HG03108 (cell line): ENCODE data around the gene MARK3.

ENCODE experiments used
- ATAC-seq: cut with Tn5 transposase; IDR thresholded peaks from one replicate; pipeline ENCODE4 v1.9.1; 2021; ENCODE audit warnings: moderate library complexity; ENCODE audit not compliant: unreplicated experiment

MARK3 gene

GRCh38 chr14:103535081-103535890, 150.1 kb downstream of the MARK3 start:
- no peak for ATAC-seq

DNA sequence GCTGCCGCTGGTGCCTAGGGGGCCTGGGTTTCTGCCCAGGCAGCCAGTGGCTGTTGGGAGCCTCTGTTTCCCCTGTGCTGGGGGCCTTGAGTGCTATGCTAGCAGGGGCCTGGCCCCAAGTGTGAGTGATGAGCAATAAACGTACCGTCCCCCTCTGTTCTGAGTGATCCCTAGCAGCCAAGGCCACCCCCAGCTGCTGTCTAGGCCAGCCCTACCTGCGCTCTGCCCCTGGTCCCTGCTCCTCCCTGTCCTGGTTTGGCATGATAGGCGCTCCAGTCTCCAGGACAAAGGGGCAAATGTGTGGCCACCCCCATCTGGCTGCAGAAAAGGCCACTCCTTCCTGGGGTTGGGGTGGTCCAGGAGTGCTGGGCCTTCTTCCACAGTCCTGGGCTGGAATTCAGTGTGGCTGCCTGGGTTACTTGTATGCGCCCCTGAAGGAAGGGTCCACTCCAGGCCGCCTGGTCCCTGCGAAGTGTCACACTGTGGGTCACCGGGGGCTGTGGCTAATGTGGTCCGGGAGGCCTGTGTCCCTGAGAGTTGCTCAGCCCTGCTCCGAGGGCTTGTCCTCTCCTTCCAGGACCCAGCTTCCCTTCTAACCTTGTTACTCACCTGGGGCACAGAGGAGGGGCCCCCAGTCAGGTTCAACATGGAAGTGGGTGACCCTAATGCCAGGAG, 150.8 kb downstream of the MARK3 start:
- ATAC-seq: no peak

DNA sequence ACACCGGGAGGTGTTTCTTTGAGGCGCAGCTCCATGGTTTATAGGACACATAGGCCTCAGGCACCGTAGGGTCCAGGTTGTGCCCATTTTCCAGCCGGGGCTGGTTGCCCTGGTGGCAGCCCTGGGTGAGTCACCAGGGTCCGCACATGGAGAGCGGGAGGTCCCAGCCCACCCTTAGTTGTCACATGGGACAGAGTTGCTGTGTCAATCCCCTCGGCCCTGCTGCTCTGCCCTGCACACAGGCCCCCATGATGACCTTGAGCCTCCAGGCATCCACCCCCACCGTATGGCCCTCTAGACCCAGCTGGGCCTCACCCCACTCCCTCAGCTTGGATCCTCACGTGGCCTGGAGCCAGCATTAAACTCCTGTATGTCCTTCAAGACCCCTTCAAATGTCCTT, 151.5 kb downstream of the MARK3 start:
- no peak for ATAC-seq

GRCh38 chr14:103537175-103537990, 152.2 kb downstream of the MARK3 start:
- ATAC-seq: no peak

- ATAC-seq: no peak
These were observed 153.3 kb downstream of the MARK3 start for GRCh38 chr14:103538291-103539055.

GRCh38 chr14:103539056-103539825, 154.0 kb downstream of the MARK3 start:
- ATAC-seq: no peak

DNA sequence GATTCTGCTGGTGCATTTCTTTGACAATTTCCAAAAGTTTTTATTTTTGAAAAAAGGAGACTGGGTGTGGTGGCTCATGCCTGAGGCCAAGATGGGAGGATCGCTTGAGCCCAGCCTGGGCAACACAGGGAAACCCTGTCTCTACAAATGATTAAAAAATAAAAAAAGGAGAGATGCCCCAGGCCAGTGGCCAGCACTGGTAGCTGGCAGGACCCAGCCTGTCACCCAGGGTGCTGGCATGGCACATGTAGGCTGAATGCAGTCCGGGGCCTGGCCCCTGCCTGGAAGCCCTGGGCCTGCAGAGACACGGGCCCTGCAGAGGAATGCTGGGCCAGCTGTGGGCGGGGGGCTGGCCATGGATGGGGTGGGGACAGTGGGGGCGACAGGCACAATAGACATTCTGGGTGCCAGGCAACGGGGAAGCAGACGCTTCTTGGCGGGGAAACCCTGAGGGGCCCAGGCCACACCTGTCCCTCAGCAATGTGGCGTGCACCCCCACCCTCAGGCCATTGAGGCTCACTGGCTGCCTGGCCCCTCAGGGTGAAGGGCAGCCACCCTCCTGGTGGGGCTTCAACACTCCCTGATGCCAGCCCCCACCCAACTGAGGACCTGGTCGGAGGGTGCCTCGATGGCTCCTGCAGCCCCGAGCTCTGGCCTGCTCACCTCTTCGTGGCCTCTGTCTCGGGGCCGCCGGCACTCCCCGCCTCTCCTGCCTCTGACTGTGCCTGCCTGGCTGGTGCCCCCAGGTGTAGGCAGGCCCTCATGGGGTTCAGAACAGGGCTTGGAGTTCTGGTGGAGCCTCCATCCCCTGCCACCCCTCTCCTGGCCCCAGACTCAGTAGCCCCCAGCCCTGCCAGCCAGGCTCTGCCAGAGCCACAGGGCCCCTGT, 155.8 kb downstream of the MARK3 start:
- no peak for ATAC-seq

- no peak for ATAC-seq
These were observed 156.7 kb downstream of the MARK3 start for GRCh38 chr14:103541709-103542604.

DNA sequence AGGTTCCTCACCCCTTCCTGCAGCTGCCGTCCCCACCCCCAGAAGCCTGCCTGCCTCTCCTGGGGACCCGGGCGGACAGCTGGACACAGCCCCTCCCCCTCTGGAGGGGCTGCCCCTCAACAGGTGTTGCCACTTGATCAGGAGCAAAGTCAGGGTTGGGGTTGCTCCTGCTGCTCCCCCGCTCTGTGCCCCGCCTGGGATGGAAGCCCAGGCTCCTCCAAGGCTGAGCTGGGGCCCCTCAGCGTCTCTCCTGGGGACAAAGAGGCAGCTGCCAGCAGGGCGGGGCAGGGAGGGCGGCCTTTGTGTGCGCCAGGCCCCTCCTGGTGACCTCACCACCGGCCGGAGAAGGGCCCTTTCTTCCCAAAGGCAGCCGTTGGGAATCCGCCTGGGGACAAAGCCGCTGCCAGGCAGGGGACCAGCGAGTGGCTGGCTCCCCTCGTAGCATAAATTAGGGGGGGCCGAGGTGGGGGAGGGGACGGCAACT, 157.4 kb downstream of the MARK3 start:
- ATAC-seq: no peak

- no peak for ATAC-seq
These were observed 157.9 kb downstream of the MARK3 start for GRCh38 chr14:103543140-103543539.

- no peak for ATAC-seq
These were observed 158.6 kb downstream of the MARK3 start for GRCh38 chr14:103543721-103544387.

- ATAC-seq: no peak
These were observed 159.4 kb downstream of the MARK3 start for GRCh38 chr14:103544388-103545218.

DNA sequence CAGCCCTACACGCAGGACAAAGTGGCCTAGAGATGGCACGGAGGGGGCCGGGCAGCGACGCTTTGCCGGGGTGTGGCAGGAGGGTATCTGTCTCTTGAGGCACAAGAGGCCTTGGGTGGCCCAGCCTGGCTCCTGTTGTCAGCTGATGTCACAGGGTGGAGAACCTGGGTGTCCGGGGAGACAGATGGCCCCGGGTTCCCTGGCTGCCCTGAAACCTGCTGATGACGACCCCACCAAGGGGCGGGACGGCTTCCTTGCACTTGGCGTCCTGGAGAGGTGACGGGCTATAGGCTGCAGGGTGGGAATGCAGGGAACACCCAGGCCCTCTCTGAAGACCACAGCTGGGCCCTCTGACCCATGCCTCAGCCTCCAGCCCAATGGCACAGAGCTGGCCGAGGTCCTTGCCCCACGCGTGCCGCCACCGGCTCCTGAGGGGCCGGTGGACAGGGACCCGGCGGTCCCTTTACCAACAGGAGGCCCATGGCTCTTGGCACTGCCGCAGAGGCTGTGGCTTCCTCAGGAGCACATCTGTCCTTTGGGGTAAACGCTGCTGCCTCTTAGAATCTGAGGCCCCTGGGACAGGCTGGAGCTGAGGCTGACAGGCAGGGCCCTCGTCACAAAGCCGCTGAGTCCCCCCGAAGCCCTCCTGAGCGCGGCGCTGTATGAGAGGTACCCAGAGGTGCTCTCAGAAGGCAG, 160.2 kb downstream of the MARK3 start:
- ATAC-seq: no peak

GRCh38 chr14:103545915-103546651, 160.9 kb downstream of the MARK3 start:
- no peak for ATAC-seq
